Chondrocyte (in vitro differentiated cells): ENCODE measurements around the gene FREM1. TPM values are rescaled to one million over a fixed set of nuclear protein-coding genes. Genes with fewer than 3 reads are reported as not detected.

ENCODE experiments used
- DNase-seq: peaks from one replicate; pipeline ENCODE4 v3.0.0; 2021; ENCODE audit warnings: mixed read lengths, low spot score
- H3K27ac Mint-ChIP-seq: one replicate; pipeline ENCODE4 v1.8.0; 2021; ENCODE audit warnings: mild to moderate bottlenecking, moderate library complexity, mixed read lengths; ENCODE audit not compliant: unreplicated experiment
- H3K27me3 Mint-ChIP-seq: 2 replicates; pipeline ENCODE4 v1.8.0; 2021; ENCODE audit warnings: low read depth, mixed read lengths
- H3K36me3 Mint-ChIP-seq: 2 replicates; pipeline ENCODE4 v1.8.0; 2021; ENCODE audit warnings: low read depth, mixed read lengths
- H3K4me1 Mint-ChIP-seq: 2 replicates; pipeline ENCODE4 v1.8.0; 2021; ENCODE audit warnings: low read depth, mild to moderate bottlenecking, mixed read lengths
- H3K4me3 Mint-ChIP-seq: one replicate; pipeline ENCODE4 v1.8.0; 2021; ENCODE audit warnings: mild to moderate bottlenecking, moderate library complexity, mixed read lengths; ENCODE audit not compliant: unreplicated experiment
- H3K9me3 Mint-ChIP-seq: 2 replicates; pipeline ENCODE4 v1.8.0; 2021; ENCODE audit warnings: low read depth, mixed read lengths
- CTCF ChIP-seq: fragments of 200-600 bp; sonication (generic); IDR thresholded peaks from 2 replicates; pipeline ENCODE4 v1.5.0; 2021; ENCODE audit warnings: antibody characterized with exemption, mild to moderate bottlenecking, moderate library complexity
- total RNA-seq: library from RNA; stranded (reverse); gene quantifications from 3 replicates; pipeline ENCODE4 v1.2.1, GENCODE V29; 2021

FREM1 gene
- total RNA-seq, 1 donor from 2014 or later = 2.2 TPM

- no peak overlapping the region for H3K27ac Mint-ChIP-seq
- H3K27me3 Mint-ChIP-seq = peaks cover 23% of the 10 kb centered on the region
- DNase-seq = no peak
- no peaks in the 10 kb centered on the region for H3K4me1 Mint-ChIP-seq
- no peak overlapping the region for H3K4me3 Mint-ChIP-seq
- H3K36me3 Mint-ChIP-seq = no peaks in the 10 kb centered on the region
- TF ChIP-seq CTCF = no peak
- no peaks in the 10 kb centered on the region for H3K9me3 Mint-ChIP-seq
Observed at GRCh38 chr9:14752871-14753270, 157.4 kb downstream of the FREM1 start.

DNA sequence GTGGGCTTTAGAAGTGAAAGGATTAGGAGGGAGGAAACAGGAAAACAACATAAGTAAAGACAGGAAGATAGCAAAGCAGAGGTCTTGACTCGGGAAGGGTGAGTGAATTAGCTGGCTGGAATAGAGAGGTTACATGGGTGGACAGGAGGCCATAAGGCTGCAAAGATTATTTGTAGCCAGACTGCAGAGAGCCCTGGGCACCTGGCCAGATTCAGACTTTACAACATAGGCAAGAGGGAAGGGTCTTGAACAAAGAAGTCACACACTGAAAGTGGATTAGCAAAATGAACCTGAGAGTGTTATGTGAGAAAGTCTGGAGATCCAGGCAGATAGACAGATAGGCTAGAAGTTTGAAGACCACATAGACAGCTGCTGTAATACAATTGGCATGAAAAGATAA lies 158.0 kb downstream of the FREM1 start:
- TF ChIP-seq CTCF = no peak
- H3K36me3 Mint-ChIP-seq = no peaks in the 10 kb centered on the region
- no peaks in the 10 kb centered on the region for H3K9me3 Mint-ChIP-seq
- H3K27ac Mint-ChIP-seq = no peak overlapping the region
- no peaks in the 10 kb centered on the region for H3K4me1 Mint-ChIP-seq
- peaks cover 23% of the 10 kb centered on the region for H3K27me3 Mint-ChIP-seq
- DNase-seq = no peak
- no peak overlapping the region for H3K4me3 Mint-ChIP-seq

DNA sequence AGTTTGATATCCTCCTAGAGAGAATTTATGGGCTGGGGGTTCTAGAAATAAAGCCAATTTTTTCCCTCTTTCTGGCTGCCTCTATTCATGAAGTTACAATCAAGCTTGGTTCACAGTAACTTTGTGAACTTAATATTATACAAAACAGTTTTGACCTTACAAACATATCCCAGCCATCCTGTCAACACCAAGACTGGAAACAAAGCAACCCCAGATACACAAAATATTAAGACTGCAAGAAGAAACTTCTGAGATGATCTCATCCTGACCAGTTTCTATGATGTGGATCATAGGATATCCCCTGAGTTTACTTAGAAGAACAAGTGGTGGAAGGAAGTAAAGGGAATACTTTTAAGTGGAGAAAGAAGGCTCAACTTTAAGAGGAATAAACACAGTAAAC lies 159.4 kb downstream of the FREM1 start:
- Mint-ChIP-seq H3K27ac (no peak overlapping the region), H3K36me3 (no peaks in the 10 kb centered on the region), H3K9me3 (no peaks in the 10 kb centered on the region), H3K4me1 (no peaks in the 10 kb centered on the region), H3K27me3 (peaks cover 23% of the 10 kb centered on the region), H3K4me3 (no peak overlapping the region)
- TF ChIP-seq CTCF = no peak
- DNase-seq = no peak

DNA sequence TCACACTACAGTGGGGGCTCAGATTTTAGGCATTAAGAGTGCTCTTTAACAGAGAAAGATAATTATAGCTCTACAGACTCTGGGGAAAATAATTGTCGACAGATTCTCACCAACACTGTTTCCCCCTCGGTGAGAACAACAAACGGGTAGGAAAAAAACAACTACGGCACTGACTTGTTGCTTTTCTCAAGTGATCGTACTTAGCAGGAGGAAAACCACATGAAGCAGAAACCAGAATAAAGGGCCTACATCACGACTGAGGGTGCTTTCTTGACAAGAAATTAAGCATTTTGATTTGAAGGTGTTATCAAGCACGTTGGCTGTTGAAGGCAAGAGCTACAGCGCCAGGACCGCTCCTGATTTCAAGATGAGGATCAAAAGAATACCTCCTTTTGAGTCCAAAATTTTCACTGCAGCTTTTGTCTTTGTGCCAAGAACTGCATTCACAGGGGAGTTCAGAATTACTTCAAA lies 160.5 kb downstream of the FREM1 start:
- H3K9me3 Mint-ChIP-seq = no peaks in the 10 kb centered on the region
- DNase-seq = no peak
- H3K4me1 Mint-ChIP-seq = no peaks in the 10 kb centered on the region
- TF ChIP-seq CTCF = no peak
- peaks cover 23% of the 10 kb centered on the region for H3K27me3 Mint-ChIP-seq
- no peak overlapping the region for H3K27ac Mint-ChIP-seq
- no peaks in the 10 kb centered on the region for H3K36me3 Mint-ChIP-seq
- no peak overlapping the region for H3K4me3 Mint-ChIP-seq

DNA sequence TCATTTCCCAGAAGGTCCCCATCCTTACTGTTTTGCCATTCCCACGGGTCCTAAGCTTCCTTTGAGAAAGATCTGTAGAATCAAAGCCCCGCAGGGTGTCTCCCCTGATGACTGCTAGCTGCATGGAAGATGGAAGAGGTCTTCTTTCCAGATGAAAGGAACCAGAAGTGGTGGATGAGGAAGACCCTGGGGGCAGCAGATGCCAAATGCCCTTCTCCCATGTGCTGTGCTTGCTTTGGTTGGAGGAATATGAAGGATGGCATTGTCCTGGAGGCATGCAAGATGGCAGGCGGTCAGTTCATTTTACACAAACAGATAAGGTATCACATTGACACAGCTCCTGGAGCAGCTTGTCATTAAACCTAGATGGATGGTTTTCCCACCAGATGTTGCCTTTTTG lies 161.9 kb downstream of the FREM1 start:
- Mint-ChIP-seq H3K9me3 (no peaks in the 10 kb centered on the region), H3K36me3 (no peaks in the 10 kb centered on the region), H3K4me1 (no peaks in the 10 kb centered on the region), H3K27ac (no peak overlapping the region), H3K27me3 (peaks cover 23% of the 10 kb centered on the region), H3K4me3 (no peak overlapping the region)
- DNase-seq = no peak
- TF ChIP-seq CTCF = no peak
